Smooth muscle cell of the pulmonary artery (primary cell): ENCODE measurements around the gene ZKSCAN7. TPM values are rescaled to one million over a fixed set of nuclear protein-coding genes. Genes with fewer than 3 reads are reported as not detected.

ENCODE experiments used
- total RNA-seq: library from RNA; depleted of rRNA; stranded (reverse); fragments of >200 nt; gene quantifications from 2 replicates; pipeline ENCODE4 v1.2.3, GENCODE V29; 2014

The ZKSCAN7 gene
- 4.8 and 5.5 TPM in 2 replicates for total RNA-seq

GRCh38 chr3:44554626-44555592 lies at the start of gene ZKSCAN7:
Gene ZKSCAN7 (plus strand): TSS chr3:44555193. CDS start chr3:44557048, 1,855 bp downstream.

GRCh38 chr3:44584646-44585501 lies 29.9 kb downstream of the ZKSCAN7 start, which contains the start of gene ZNF660:
Gene ZNF660 (plus strand): TSS chr3:44584964. CDS start chr3:44594194, 9,230 bp downstream.

Other genes with a start within 250 kb of the ZKSCAN7 start
- 25.6 and 27.2 TPM in 2 replicates for gene TCAIM, start 216.4 kb upstream of the ZKSCAN7 start, total RNA-seq
- gene ZNF445, start 77.5 kb upstream of the ZKSCAN7 start, total RNA-seq: 11.1 and 11.7 TPM in 2 replicates
- gene ZNF660, start 29.8 kb downstream of the ZKSCAN7 start, total RNA-seq: 1.8 and 2.2 TPM in 2 replicates
- gene ZNF197, start 69.8 kb downstream of the ZKSCAN7 start, total RNA-seq: 13.7 and 14.9 TPM in 2 replicates
- gene ZNF35, start 93.5 kb downstream of the ZKSCAN7 start, total RNA-seq: 8.0 and 9.7 TPM in 2 replicates
- gene ZNF502, start 157.5 kb downstream of the ZKSCAN7 start, total RNA-seq: 3.8 and 3.9 TPM in 2 replicates
- 3.0 and 6.2 TPM in 2 replicates for gene ZNF501, start 174.4 kb downstream of the ZKSCAN7 start, total RNA-seq
- 15.8 and 18.7 TPM in 2 replicates for gene KIAA1143, start 206.4 kb downstream of the ZKSCAN7 start, total RNA-seq
- gene KIF15, start 206.6 kb downstream of the ZKSCAN7 start, total RNA-seq: 1.3 and 2.9 TPM in 2 replicates